Caco-2 (cell line): ENCODE measurements around the gene PDGFC. TPM values are rescaled to one million over a fixed set of nuclear protein-coding genes. Genes with fewer than 3 reads are reported as not detected.
A peak's percentile ranks its signal among the peaks of the same experiment; 100 is the strongest.

Experiments used
- BruUV-seq: library from RNA; stranded (reverse); fragments of 400-500 nt; replicated peaks from 2 replicates; lab custom pipeline; 2021; lab: Mats Ljungman, UMichigan
- CTCF ChIA-PET: fragments of 300-600 bp; sonication (Branson Sonifier 250); formaldehyde crosslinking; loops from one replicate; lab custom pipeline; 2022; ENCODE audit warnings: antibody characterized with exemption; lab: Charles Lee
- POLR2A ChIA-PET: fragments of 300-600 bp; sonication (Branson Sonifier 250); formaldehyde crosslinking; loops from one replicate; lab custom pipeline; 2022; ENCODE audit warnings: antibody characterized with exemption; lab: Charles Lee
- DNase-seq, 2 experiments: peaks; one replicate each; pipeline versions ENCODE4 v3.0.0 to v3.0.0-alpha.2; 2020 to 2022
- H3K27me3 ChIP-seq: replicated peaks from 2 replicates; pipeline ENCODE4 v1.6.0; 2011; ENCODE audit warnings: low read length; ENCODE audit not compliant: control insufficient read depth, insufficient read depth
- H3K36me3 ChIP-seq: 2 replicates; pipeline ENCODE4 v1.5.1; 2011; ENCODE audit warnings: low read length; ENCODE audit not compliant: control insufficient read depth, insufficient read depth
- H3K4me1 ChIP-seq: fragments of 250-450 bp; sonication (Bioruptor Pico); 2 replicates; pipeline ENCODE4 v1.5.1; 2020; ENCODE audit warnings: mild to moderate bottlenecking
- H3K4me3 ChIP-seq: 2 replicates; pipeline ENCODE4 v1.5.1; 2011; ENCODE audit warnings: low read depth, mild to moderate bottlenecking, control low read depth, low read length
- H3K9me3 ChIP-seq: fragments of 250-450 bp; sonication (Bioruptor Pico); 2 replicates; pipeline ENCODE4 v1.5.1; 2020; ENCODE audit warnings: mild to moderate bottlenecking, moderate library complexity
- H3K27ac Mint-ChIP-seq: one replicate; pipeline ENCODE4 v1.8.0; 2022; ENCODE audit warnings: mixed read lengths; ENCODE audit not compliant: unreplicated experiment
- H3K27me3 Mint-ChIP-seq: one replicate; pipeline ENCODE4 v1.8.0; 2022; ENCODE audit warnings: mixed read lengths; ENCODE audit not compliant: insufficient read depth, unreplicated experiment
- H3K36me3 Mint-ChIP-seq: one replicate; pipeline ENCODE4 v1.8.0; 2022; ENCODE audit warnings: mild to moderate bottlenecking, mixed read lengths; ENCODE audit not compliant: insufficient read depth, unreplicated experiment
- H3K4me1 Mint-ChIP-seq: one replicate; pipeline ENCODE4 v1.8.0; 2022; ENCODE audit warnings: low read depth, mixed read lengths; ENCODE audit not compliant: unreplicated experiment
- H3K4me3 Mint-ChIP-seq: one replicate; pipeline ENCODE4 v1.8.0; 2022; ENCODE audit warnings: mild to moderate bottlenecking, moderate library complexity, mixed read lengths; ENCODE audit not compliant: unreplicated experiment
- H3K9me3 Mint-ChIP-seq: one replicate; pipeline ENCODE4 v1.8.0; 2022; ENCODE audit warnings: mixed read lengths; ENCODE audit not compliant: unreplicated experiment
- CTCF ChIP-seq, 2 experiments: fragments of 200-600 bp in 1 of 2; IDR thresholded peaks; 1 replicate in 1 of 2; 2 replicates in 1 of 2; pipeline versions ENCODE4 v1.5.1 to v1.8.0; 2011 to 2022; ENCODE audit warnings: antibody characterized with exemption in 1 of 2, control low read depth in 1 of 2, inconsistent platforms in 1 of 2, low read depth in 1 of 2, low read length in 1 of 2, mild to moderate bottlenecking in 1 of 2, moderate library complexity in 1 of 2; ENCODE audit not compliant: insufficient read depth in 1 of 2, severe bottlenecking in 1 of 2, unreplicated experiment in 1 of 2
- intact Hi-C: fragments of 100-400 bp; cut with micrococcal nuclease; formaldehyde crosslinking; loops from one replicate; pipeline ENCODE4 v1.10.0; 2022; ENCODE audit not compliant: unreplicated experiment
- total RNA-seq: library from RNA; stranded (reverse); gene quantifications from 2 replicates; pipeline ENCODE4 v1.2.3, GENCODE V29; 2022

The PDGFC gene
- total RNA-seq, 1 experiment from 2014 or later = 9.5 TPM

- H3K36me3 ChIP-seq = no peaks in the 10 kb centered on the region
- Mint-ChIP-seq H3K4me1 (peaks cover 23% of the 10 kb centered on the region), H3K27ac (no peak overlapping the region), H3K36me3 (no peaks in the 10 kb centered on the region), H3K9me3 (no peaks in the 10 kb centered on the region), H3K4me3 (peak overlapping the region; percentile 51), H3K27me3 (no peaks in the 10 kb centered on the region)
- H3K27me3 ChIP-seq = no peaks in the 10 kb centered on the region
- no peak for TF ChIP-seq CTCF (IDR thresholded peaks at IDR 0.05; ENCODE audit: insufficient read depth in 1 of 2, low read depth in 1 of 2, low read length in 1 of 2, severe bottlenecking in 1 of 2, unreplicated experiment in 1 of 2)
- H3K4me1 ChIP-seq = peaks cover 30% of the 10 kb centered on the region
- intact Hi-C loops = no loop called here
- H3K4me3 ChIP-seq = no peak overlapping the region
- DNase-seq = no peak
- POLR2A ChIA-PET = no interaction called here
- no TSS peak for BruUV-seq
- CTCF ChIA-PET = no interaction called here
- H3K9me3 ChIP-seq = no peaks in the 10 kb centered on the region
These were observed 21.5 kb downstream of the PDGFC start for GRCh38 chr4:156950090-156950489.

GRCh38 chr4:156949373-156949814 is 22.2 kb downstream of the PDGFC start:
- H3K27ac Mint-ChIP-seq = peak overlapping the region; percentile 58
- BruUV-seq = no TSS peak
- no peaks in the 10 kb centered on the region for H3K9me3 Mint-ChIP-seq
- ChIA-PET POLR2A (interaction anchor here (0.6 kb wide), 1 partner anchor 993 kb away, joined by 3 read pairs; no protein-coding TSS in a partner anchor), CTCF (no interaction called here)
- no peak overlapping the region for H3K4me3 ChIP-seq
- peak in 1 of 2 experiments; percentile 54 for DNase-seq
- no peaks in the 10 kb centered on the region for H3K9me3 ChIP-seq
- H3K4me3 Mint-ChIP-seq = peak overlapping the region; percentile 51
- H3K36me3 Mint-ChIP-seq = no peaks in the 10 kb centered on the region
- no peak for TF ChIP-seq CTCF (IDR thresholded peaks at IDR 0.05; ENCODE audit: insufficient read depth in 1 of 2, low read depth in 1 of 2, low read length in 1 of 2, severe bottlenecking in 1 of 2, unreplicated experiment in 1 of 2)
- peaks cover 23% of the 10 kb centered on the region for H3K4me1 Mint-ChIP-seq
- no peaks in the 10 kb centered on the region for H3K27me3 Mint-ChIP-seq
- peaks cover 30% of the 10 kb centered on the region for H3K4me1 ChIP-seq
- H3K36me3 ChIP-seq = no peaks in the 10 kb centered on the region
- intact Hi-C loops = loop anchor here (1.0 kb wide), 2 partner anchors 18 to 19 kb away; no protein-coding TSS in a partner anchor
- no peaks in the 10 kb centered on the region for H3K27me3 ChIP-seq

DNA sequence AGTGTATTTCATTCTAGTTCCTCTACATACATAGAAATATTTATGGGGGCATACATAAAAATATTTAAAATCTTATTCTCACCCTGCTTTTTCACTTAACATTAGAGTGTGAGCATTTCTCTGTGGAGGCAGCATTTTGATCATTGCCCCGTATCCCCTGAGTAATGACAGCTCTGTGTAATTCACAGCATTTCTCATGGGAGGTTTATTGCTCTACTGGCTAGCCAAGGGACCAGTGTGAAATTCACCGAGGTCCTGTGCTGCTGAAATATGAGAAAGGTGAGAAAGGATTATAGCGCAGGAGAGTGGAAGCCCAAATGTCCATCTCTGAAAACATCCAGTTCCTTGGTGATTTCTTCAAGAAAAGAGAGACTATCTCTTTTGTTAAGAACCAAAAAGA is 22.9 kb downstream of the PDGFC start:
- no peak overlapping the region for H3K4me3 Mint-ChIP-seq
- POLR2A ChIA-PET = no interaction called here
- Histone ChIP-seq H3K4me1 (peaks cover 31% of the 10 kb centered on the region), H3K4me3 (no peak overlapping the region), H3K27me3 (no peaks in the 10 kb centered on the region), H3K36me3 (no peaks in the 10 kb centered on the region), H3K9me3 (no peaks in the 10 kb centered on the region)
- H3K27ac Mint-ChIP-seq = no peak overlapping the region
- intact Hi-C loops = loop anchor here (1.0 kb wide), 2 partner anchors 17 to 20 kb away; no protein-coding TSS in a partner anchor
- H3K4me1 Mint-ChIP-seq = peaks cover 24% of the 10 kb centered on the region
- DNase-seq = no peak
- no peak for TF ChIP-seq CTCF (IDR thresholded peaks at IDR 0.05; ENCODE audit: insufficient read depth in 1 of 2, low read depth in 1 of 2, low read length in 1 of 2, severe bottlenecking in 1 of 2, unreplicated experiment in 1 of 2)
- H3K27me3 Mint-ChIP-seq = no peaks in the 10 kb centered on the region
- BruUV-seq = no TSS peak
- H3K36me3 Mint-ChIP-seq = no peaks in the 10 kb centered on the region
- H3K9me3 Mint-ChIP-seq = no peaks in the 10 kb centered on the region
- CTCF ChIA-PET = no interaction called here
